ENCODE data around the gene CDC40. TPM values are rescaled to one million over a fixed set of nuclear protein-coding genes. Genes with fewer than 3 reads are reported as not detected.
A peak's percentile ranks its signal among the peaks of the same experiment; 100 is the strongest.

The CDC40 gene
- total and polyA plus RNA-seq, 9 of the 15 experiments (the other 6 are each of a cell fraction or from before 2014, with no cell fraction given): 9.7 to 26.3 (median 15.7) TPM

- peak; percentile 80 for TF ChIP-seq ATF3 (IDR thresholded peaks at IDR 0.05)
- TF ChIP-seq ATF3 (CRISPR knock-in tag; conservative IDR thresholded peaks at IDR 0.05): no peak
These were observed 39.6 kb upstream of the CDC40 start (continued) for GRCh38 chr6:110140650-110141049.

- in situ Hi-C loops (cut with MboI): no loop called here
- BruUV-seq (replicated peaks): no TSS peak
- no peak for TF ChIP-seq KLF13 (tag; IDR thresholded peaks at IDR 0.05; ENCODE audit: borderline replicate concordance, low read depth)
- no peak for TF ChIP-seq ZNF780A (CRISPR knock-in tag; IDR thresholded peaks at IDR 0.05)
- no peak for TF ChIP-seq TBL1XR1 (IDR thresholded peaks at IDR 0.05; ENCODE audit: low read length in 2 of 2)
- TF ChIP-seq ZNF764 (CRISPR knock-in tag; IDR thresholded peaks at IDR 0.05; ENCODE audit: low read depth): no peak
- no peak for TF ChIP-seq HMBOX1 (IDR thresholded peaks at IDR 0.05)
- TF ChIP-seq ATF7 (IDR thresholded peaks at IDR 0.05): no peak
- TF ChIP-seq ZNF12 (CRISPR knock-in tag; IDR thresholded peaks at IDR 0.05): no peak
- TF ChIP-seq SFPQ (IDR thresholded peaks at IDR 0.05; ENCODE audit: low read depth, low read length): no peak
- TF ChIP-seq YY1 (IDR thresholded peaks at IDR 0.05; ENCODE audit: borderline replicate concordance in 1 of 3, control insufficient read depth in 1 of 3, extremely low read depth in 1 of 3, insufficient read depth in 3 of 3, insufficient read length in 1 of 3, insufficient replicate concordance in 2 of 3, low read depth in 1 of 3, low read length in 2 of 3): no peak
- no peak for TF ChIP-seq TCF7 (IDR thresholded peaks at IDR 0.05; ENCODE audit: borderline replicate concordance)
- TF ChIP-seq HNRNPL (IDR thresholded peaks at IDR 0.05; ENCODE audit: low read depth, low read length): no peak
- no peak for TF ChIP-seq GTF2F1 (IDR thresholded peaks at IDR 0.05; ENCODE audit: low read depth, low read length)
- no peak for TF ChIP-seq THRA (IDR thresholded peaks at IDR 0.05)
These were observed 32.4 kb upstream of the CDC40 start for GRCh38 chr6:110147870-110148269.

More at GRCh38 chr6:110147870-110148269, 32.4 kb upstream of the CDC40 start:
- DNase-seq (ENCODE audit: extremely low read depth in 1 of 4, low spot score in 3 of 4) (no peak), ATAC-seq (no peak), FAIRE-seq (no peak)
- POLR2A ChIA-PET: no interaction called here
- Histone ChIP-seq H4K20me1 (replicated peaks; ENCODE audit: control insufficient read depth, insufficient read depth, low read length) (no peaks in the 10 kb centered on the region), H3K27me3 (ENCODE audit: control insufficient read depth in 2 of 2, insufficient read depth in 2 of 2, low read length in 2 of 2) (no peaks in the 10 kb centered on the region), H3K4me3 (no peak overlapping the region), H3K79me2 (ENCODE audit: control insufficient read depth, insufficient read depth, low read length) (no peaks in the 10 kb centered on the region), H2AFZ (ENCODE audit: low read depth, low read length) (no peak overlapping the region), H3K27ac (ENCODE audit: extremely low read depth, low read depth, low read length) (no peak overlapping the region), H3K36me3 (ENCODE audit: control insufficient read depth, insufficient read depth, low read length) (no peaks in the 10 kb centered on the region), H3K4me1 (replicated peaks in 1 of 2; ENCODE audit: control insufficient read depth in 2 of 2, insufficient read depth in 2 of 2, low read length in 2 of 2) (no peaks in the 10 kb centered on the region), H3K9ac (ENCODE audit: insufficient read depth in 1 of 2, low read depth in 2 of 2, low read length in 2 of 2) (no peak overlapping the region), H3K9me3 (replicated peaks; ENCODE audit: control insufficient read depth, insufficient read depth, low read depth, low read length) (no peaks in the 10 kb centered on the region), H3K9me1 (ENCODE audit: control insufficient read depth, insufficient read depth, low read length) (no peaks in the 10 kb centered on the region), H3K4me2 (ENCODE audit: insufficient read depth, low read length) (no peak overlapping the region)
- WGBS (ENCODE audit: insufficient coverage, low coverage, missing lambda C conversion rate): 25% methylated on average over 3 of the region's 3 CpGs
- intact Hi-C loops (cut with micrococcal nuclease): no loop called here
- CTCF ChIA-PET (ENCODE audit: low intra/inter-chr PET ratio): no interaction called here
